AG04450 (cell line): ENCODE measurements around the gene VAT1L. TPM values are rescaled to one million over a fixed set of nuclear protein-coding genes. Genes with fewer than 3 reads are reported as not detected.

Experiments used
- CTCF ChIA-PET: fragments of 300-600, 350-600 bp; formaldehyde crosslinking; extraction: SDS; loops from one replicate; lab custom pipeline; 2022; ENCODE audit warnings: antibody characterized with exemption, inconsistent platforms; lab: Charles Lee
- POLR2A ChIA-PET: fragments of 350-600 bp; formaldehyde crosslinking; extraction: SDS; loops from one replicate; lab custom pipeline; 2021; ENCODE audit warnings: antibody characterized with exemption, inconsistent platforms; lab: Yijun Ruan, JAX
- DNase-seq: peaks from one replicate; pipeline ENCODE4 v3.0.0-alpha.2; 2011; ENCODE audit warnings: low read depth, low spot score
- H3K27ac ChIP-seq: one replicate; pipeline ENCODE4 v1.5.1; 2012; ENCODE audit warnings: low read depth, low read length, control low read depth
- H3K27me3 ChIP-seq: one replicate; pipeline ENCODE4 v1.6.0; 2012; ENCODE audit warnings: low read length; ENCODE audit not compliant: control insufficient read depth, insufficient read depth
- H3K4me3 ChIP-seq: 2 replicates; pipeline ENCODE4 v1.5.1; 2011; ENCODE audit warnings: mild to moderate bottlenecking, low read depth, low read length, control low read depth
- H3K9me3 ChIP-seq: 2 replicates; pipeline ENCODE4 v1.5.1; 2012; ENCODE audit warnings: low read length; ENCODE audit not compliant: control insufficient read depth, insufficient read depth
- polyA plus RNA-seq: library from polyadenylated mRNA; depleted of rRNA; stranded (reverse); fragments of >200 nt; gene quantifications from 2 replicates; pipeline ENCODE4 v1.2.3, GENCODE V29; 2011
- TF ChIP-seq, protein P1 (sequence below): IDR thresholded peaks from 2 replicates; pipeline ENCODE4 v1.5.1; 2011; ENCODE audit warnings: low read depth, low read length, control low read depth, inconsistent platforms

VAT1L gene
- polyA plus RNA-seq, 1 experiment: 128 TPM

DNA sequence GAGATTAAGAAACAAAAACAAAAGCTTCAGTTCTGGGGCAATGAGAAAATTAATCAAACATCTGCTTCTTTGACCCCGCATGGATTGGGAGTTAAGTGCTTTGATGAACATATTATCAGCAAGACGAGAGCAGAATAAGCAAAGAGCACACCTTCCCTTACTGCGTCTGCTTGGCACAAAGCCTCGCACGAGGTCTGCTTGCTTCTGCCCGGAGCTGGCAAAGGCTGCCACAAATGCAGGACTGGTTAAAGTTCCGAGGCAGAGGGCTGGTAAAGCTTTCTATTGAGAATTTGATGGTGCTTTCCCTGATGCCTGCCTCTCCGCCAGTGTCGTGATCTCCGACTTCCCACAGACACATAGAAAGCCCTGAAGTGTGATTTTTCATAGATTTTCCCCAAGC is 17.0 kb downstream of the VAT1L start:
- ChIA-PET CTCF (interaction anchor here (0.7 kb wide), 2 partner anchors 10 to 149 kb away, joined by 3 to 6 read pairs; no protein-coding TSS in a partner anchor), POLR2A (no interaction called here)
- TF ChIP-seq, protein P1, sequence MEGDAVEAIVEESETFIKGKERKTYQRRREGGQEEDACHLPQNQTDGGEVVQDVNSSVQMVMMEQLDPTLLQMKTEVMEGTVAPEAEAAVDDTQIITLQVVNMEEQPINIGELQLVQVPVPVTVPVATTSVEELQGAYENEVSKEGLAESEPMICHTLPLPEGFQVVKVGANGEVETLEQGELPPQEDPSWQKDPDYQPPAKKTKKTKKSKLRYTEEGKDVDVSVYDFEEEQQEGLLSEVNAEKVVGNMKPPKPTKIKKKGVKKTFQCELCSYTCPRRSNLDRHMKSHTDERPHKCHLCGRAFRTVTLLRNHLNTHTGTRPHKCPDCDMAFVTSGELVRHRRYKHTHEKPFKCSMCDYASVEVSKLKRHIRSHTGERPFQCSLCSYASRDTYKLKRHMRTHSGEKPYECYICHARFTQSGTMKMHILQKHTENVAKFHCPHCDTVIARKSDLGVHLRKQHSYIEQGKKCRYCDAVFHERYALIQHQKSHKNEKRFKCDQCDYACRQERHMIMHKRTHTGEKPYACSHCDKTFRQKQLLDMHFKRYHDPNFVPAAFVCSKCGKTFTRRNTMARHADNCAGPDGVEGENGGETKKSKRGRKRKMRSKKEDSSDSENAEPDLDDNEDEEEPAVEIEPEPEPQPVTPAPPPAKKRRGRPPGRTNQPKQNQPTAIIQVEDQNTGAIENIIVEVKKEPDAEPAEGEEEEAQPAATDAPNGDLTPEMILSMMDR: no peak
- Histone ChIP-seq H3K4me3 (no peak overlapping the region), H3K27ac (no peak overlapping the region), H3K27me3 (no peaks in the 10 kb centered on the region), H3K9me3 (peaks cover 11% of the 10 kb centered on the region; the same call in 1 of the 2 replicates)
- DNase-seq: no peak

DNA sequence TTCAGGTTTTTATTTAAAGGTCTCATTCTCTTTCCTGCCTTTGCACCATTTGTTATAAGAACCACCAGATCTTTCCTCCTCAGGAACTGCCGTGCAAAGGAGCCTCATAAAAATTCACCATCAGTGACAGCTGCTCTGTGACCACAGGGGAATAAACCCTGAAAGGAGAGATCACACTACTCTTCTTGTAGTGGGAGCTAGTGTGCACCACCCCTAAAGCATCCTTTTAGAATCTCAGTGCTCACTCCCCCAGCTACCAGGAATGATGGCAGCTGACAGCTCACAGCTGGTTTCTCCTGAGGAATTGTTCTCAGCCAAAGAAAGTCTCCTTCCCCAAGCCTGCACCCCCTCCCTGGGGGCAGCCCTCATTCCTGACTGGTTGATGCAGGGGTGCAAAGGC is 18.7 kb downstream of the VAT1L start:
- TF ChIP-seq, protein P1: no peak
- POLR2A ChIA-PET: interaction anchor here (0.6 kb wide), 1 partner anchor 34 kb away, joined by 3 read pairs; no protein-coding TSS in a partner anchor
- no peak overlapping the region for H3K27ac ChIP-seq
- CTCF ChIA-PET: no interaction called here
- no peaks in the 10 kb centered on the region for H3K27me3 ChIP-seq
- peaks cover 11% of the 10 kb centered on the region; the same call in 1 of the 2 replicates for H3K9me3 ChIP-seq
- no peak for DNase-seq
- no peak overlapping the region for H3K4me3 ChIP-seq

DNA sequence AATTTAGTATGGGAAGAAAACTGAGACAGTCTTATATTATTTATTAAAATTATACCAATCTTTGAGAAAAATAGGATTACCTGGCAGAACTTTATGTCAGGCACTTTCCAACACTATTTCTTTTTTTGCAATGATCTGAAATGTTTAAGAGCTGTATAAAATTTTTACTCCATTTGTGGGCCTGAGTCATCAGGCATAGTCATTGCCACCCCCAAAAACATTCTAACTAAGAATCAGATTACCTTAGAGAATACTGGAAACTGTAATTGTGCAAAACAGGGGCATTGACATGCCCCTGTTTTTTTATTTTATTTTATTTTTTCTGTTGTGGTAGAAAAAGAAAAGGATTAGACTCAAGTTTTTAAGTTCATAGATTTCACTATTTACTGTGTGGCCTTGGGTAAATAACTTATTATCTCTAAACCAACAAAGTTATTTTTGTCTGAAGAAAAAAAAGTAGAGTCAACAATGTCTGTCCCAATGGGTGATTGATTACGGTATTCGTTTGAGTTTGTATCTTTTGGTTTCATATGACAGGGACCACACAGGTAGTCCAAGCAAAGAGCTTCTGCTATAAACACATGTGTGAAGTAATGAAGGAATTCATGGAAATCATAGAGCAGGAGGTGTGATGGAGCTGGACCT is 24.6 kb downstream of the VAT1L start:
- DNase-seq: no peak
- no peak overlapping the region for H3K4me3 ChIP-seq
- ChIA-PET CTCF (interaction anchor here (0.7 kb wide), 1 partner anchor 17 kb away, joined by 3 read pairs; no protein-coding TSS in a partner anchor), POLR2A (interaction anchor here (0.9 to 1.3 kb wide), 2 partner anchors 11 to 33 kb away, joined by 3 to 4 read pairs; no protein-coding TSS in a partner anchor)
- H3K27ac ChIP-seq: no peak overlapping the region
- no peaks in the 10 kb centered on the region for H3K27me3 ChIP-seq
- TF ChIP-seq, protein P1: no peak
- H3K9me3 ChIP-seq: peaks cover 6% of the 10 kb centered on the region; the same call in 1 of the 2 replicates

DNA sequence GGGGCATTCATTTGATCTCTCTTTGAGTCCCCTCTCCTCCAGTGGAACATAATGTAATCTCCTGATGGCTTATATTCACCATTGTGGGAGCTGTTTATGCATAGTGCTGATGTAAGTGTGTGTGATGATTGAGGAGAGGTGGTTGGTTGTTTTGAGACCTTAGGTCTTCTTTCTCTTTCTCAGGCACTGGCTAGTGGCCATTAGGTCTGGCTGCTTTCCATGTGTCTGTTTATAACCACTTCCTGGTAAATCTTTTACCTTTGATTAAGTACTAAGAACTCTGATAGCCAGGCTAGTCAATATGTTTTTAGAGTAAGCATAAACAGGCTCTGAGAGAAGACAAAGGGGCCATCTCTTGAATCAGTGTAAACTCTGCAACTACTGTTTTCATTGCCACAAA is 27.9 kb downstream of the VAT1L start:
- TF ChIP-seq, protein P1: no peak
- ChIA-PET CTCF (no interaction called here), POLR2A (no interaction called here)
- Histone ChIP-seq H3K27me3 (no peaks in the 10 kb centered on the region), H3K4me3 (no peak overlapping the region), H3K9me3 (no peaks in the 10 kb centered on the region), H3K27ac (no peak overlapping the region)
- peak; percentile 42 for DNase-seq

DNA sequence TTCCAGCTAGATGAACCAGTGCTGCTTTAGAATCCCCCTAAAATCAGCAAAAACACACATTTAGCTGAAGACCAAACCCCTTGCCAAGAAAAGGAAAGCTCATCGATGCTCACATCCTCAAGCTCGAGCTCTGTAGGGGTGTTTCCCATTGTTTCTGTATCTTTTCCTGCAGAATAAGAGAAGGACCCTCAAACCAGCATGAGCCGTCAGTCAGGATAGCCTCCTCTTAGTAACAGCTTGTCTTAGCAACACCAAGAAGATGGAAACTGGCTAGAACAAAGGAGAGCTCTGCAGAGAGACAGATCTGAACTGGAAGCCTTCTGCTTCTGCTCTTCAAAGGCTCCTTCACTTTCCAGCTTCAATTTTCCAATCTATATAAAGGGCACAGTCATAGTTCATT is 32.0 kb downstream of the VAT1L start:
- ChIA-PET POLR2A (interaction anchor here (0.7 kb wide), 1 partner anchor 98 kb away, joined by 5 read pairs; the partner anchor contains the start of gene NUDT7), CTCF (no interaction called here)
- Histone ChIP-seq H3K27me3 (no peaks in the 10 kb centered on the region), H3K4me3 (no peak overlapping the region), H3K27ac (no peak overlapping the region), H3K9me3 (no peaks in the 10 kb centered on the region)
- TF ChIP-seq, protein P1: no peak
- DNase-seq: no peak
